ENCODE results near the gene SH2D1A. TPM values are rescaled to one million over a fixed set of nuclear protein-coding genes. Genes with fewer than 3 reads are reported as not detected.
"Not testable (repeated sequence)": the region's sequence is repeated elsewhere in the genome, so short reads cannot be mapped to it uniquely, and the experiment has no call there.

Gene SH2D1A
- not detected in 2 replicates for total RNA-seq
- 0.33 TPM for total RNA-seq (2013)
- polyA plus RNA-seq, result 0.04 and 0.25 TPM in 2 replicates
- polyA minus RNA-seq, result 0.51 and 0.78 TPM in 2 replicates

GRCh38 chrX:124346117-124346876, at the start of gene SH2D1A:
Gene SH2D1A (plus strand): TSS chrX:124346563. CDS start chrX:124346643, 80 bp downstream.
- no peaks in the 10 kb centered on the region for H3K9me3 Mint-ChIP-seq (ENCODE audit: insufficient read depth)
- Histone ChIP-seq H3K36me3 (replicated peaks in 1 of 2; ENCODE audit: control extremely low read depth in 1 of 2, control insufficient read depth in 1 of 2, extremely low read depth in 1 of 2, insufficient read depth in 2 of 2, low read length in 1 of 2) (no peaks in the 10 kb centered on the region), H3K27ac (ENCODE audit: low read length in 2 of 2) (no peak within 1 kb of the TSS), H3K9me3 (ENCODE audit: control extremely low read depth in 1 of 3, control insufficient read depth in 2 of 3, insufficient read depth in 1 of 3, low read length in 2 of 3) (no peaks in the 10 kb centered on the region), H3K4me3 (ENCODE audit: control extremely low read depth in 1 of 5, extremely low read depth in 1 of 5, insufficient read depth in 1 of 5, low read depth in 2 of 5, low read length in 4 of 5) (no peak within 1 kb of the TSS), H3K4me1 (ENCODE audit: control insufficient read depth in 2 of 2, insufficient read depth in 2 of 2, low read length in 2 of 2) (no peaks in the 10 kb centered on the region), H3K27me3 (replicated peaks in 1 of 4; ENCODE audit: control extremely low read depth in 1 of 4, control insufficient read depth in 3 of 4, insufficient read depth in 4 of 4, low read length in 3 of 4) (no peaks in the 10 kb centered on the region), H2AFZ (ENCODE audit: insufficient read depth, low read depth, low read length, poor library complexity, severe bottlenecking) (no peak within 1 kb of the TSS), H3K9ac (ENCODE audit: low read length) (no peak within 1 kb of the TSS), H4K20me1 (ENCODE audit: control insufficient read depth, insufficient read depth, low read length, poor library complexity, severe bottlenecking) (no peaks in the 10 kb centered on the region), H3K4me2 (replicated peaks; ENCODE audit: low read depth, low read length, poor library complexity, severe bottlenecking) (no peak within 1 kb of the TSS), H3K79me2 (ENCODE audit: control insufficient read depth, insufficient read depth, low read length) (no peaks in the 10 kb centered on the region)
- TF ChIP-seq, protein P1, sequence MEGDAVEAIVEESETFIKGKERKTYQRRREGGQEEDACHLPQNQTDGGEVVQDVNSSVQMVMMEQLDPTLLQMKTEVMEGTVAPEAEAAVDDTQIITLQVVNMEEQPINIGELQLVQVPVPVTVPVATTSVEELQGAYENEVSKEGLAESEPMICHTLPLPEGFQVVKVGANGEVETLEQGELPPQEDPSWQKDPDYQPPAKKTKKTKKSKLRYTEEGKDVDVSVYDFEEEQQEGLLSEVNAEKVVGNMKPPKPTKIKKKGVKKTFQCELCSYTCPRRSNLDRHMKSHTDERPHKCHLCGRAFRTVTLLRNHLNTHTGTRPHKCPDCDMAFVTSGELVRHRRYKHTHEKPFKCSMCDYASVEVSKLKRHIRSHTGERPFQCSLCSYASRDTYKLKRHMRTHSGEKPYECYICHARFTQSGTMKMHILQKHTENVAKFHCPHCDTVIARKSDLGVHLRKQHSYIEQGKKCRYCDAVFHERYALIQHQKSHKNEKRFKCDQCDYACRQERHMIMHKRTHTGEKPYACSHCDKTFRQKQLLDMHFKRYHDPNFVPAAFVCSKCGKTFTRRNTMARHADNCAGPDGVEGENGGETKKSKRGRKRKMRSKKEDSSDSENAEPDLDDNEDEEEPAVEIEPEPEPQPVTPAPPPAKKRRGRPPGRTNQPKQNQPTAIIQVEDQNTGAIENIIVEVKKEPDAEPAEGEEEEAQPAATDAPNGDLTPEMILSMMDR (IDR thresholded peaks at IDR 0.05), result no peak
- no peak for TF ChIP-seq EZH2 (IDR thresholded peaks at IDR 0.05; ENCODE audit: borderline replicate concordance, insufficient read depth, low read depth, low read length, poor library complexity, severe bottlenecking)
- no peak within 1 kb of the TSS for H3K27ac Mint-ChIP-seq
- no peak for DNase-seq
- no peak for ATAC-seq (ENCODE audit: low read depth)
- no peak within 1 kb of the TSS for H3K4me3 Mint-ChIP-seq
- intact Hi-C loops (cut with micrococcal nuclease), result no loop called here
- POLR2A ChIA-PET, result no interaction called here
- H3K27me3 Mint-ChIP-seq, result no peaks in the 10 kb centered on the region
- no peaks in the 10 kb centered on the region for H3K4me1 Mint-ChIP-seq
- CTCF ChIA-PET, result no interaction called here
- WGBS (ENCODE audit: insufficient coverage), result 45% methylated on average over 6 of the region's 19 CpGs

DNA sequence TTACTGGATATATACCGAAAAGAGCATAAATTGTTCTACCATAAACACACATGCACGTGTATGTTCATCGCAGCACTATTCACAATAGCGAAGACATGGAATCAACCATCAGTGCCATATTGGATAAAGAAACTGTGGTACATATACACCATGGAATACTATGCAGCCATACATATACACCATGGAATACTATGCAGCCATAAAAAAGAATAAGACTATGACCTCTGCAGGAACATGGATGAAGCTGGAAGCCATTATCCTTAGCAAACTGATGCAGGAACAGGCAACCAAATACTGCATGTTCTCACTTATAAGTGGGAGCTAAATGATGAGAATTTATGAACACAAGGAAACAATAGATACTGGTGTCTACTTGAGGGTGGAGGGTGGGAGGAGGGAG, 47.0 kb upstream of the SH2D1A start:
- H3K4me3 ChIP-seq (ENCODE audit: control extremely low read depth in 1 of 5, extremely low read depth in 1 of 5, insufficient read depth in 1 of 5, low read depth in 2 of 5, low read length in 4 of 5); H3K27me3 Mint-ChIP-seq; H3K4me3 Mint-ChIP-seq; H3K9ac ChIP-seq (ENCODE audit: low read length); POLR2A ChIA-PET; CTCF ChIA-PET; H4K20me1 ChIP-seq (ENCODE audit: control insufficient read depth, insufficient read depth, low read length, poor library complexity, severe bottlenecking); H3K9me3 Mint-ChIP-seq (ENCODE audit: insufficient read depth); ATAC-seq (ENCODE audit: low read depth); H3K9me3 ChIP-seq (ENCODE audit: control extremely low read depth in 1 of 3, control insufficient read depth in 2 of 3, insufficient read depth in 1 of 3, low read length in 2 of 3); H3K27ac Mint-ChIP-seq; H3K27me3 ChIP-seq (replicated peaks in 1 of 4; ENCODE audit: control extremely low read depth in 1 of 4, control insufficient read depth in 3 of 4, insufficient read depth in 4 of 4, low read length in 3 of 4); intact Hi-C loops (cut with micrococcal nuclease); H3K4me2 ChIP-seq (replicated peaks; ENCODE audit: low read depth, low read length, poor library complexity, severe bottlenecking); H3K4me1 ChIP-seq (ENCODE audit: control insufficient read depth in 2 of 2, insufficient read depth in 2 of 2, low read length in 2 of 2); H2AFZ ChIP-seq (ENCODE audit: insufficient read depth, low read depth, low read length, poor library complexity, severe bottlenecking); H3K4me1 Mint-ChIP-seq; H3K27ac ChIP-seq (ENCODE audit: low read length in 2 of 2); H3K79me2 ChIP-seq (ENCODE audit: control insufficient read depth, insufficient read depth, low read length); DNase-seq; H3K36me3 ChIP-seq (replicated peaks in 1 of 2; ENCODE audit: control extremely low read depth in 1 of 2, control insufficient read depth in 1 of 2, extremely low read depth in 1 of 2, insufficient read depth in 2 of 2, low read length in 1 of 2): not testable (repeated sequence)
- no CpG with 5 or more reads among the region's 4 CpGs for WGBS (ENCODE audit: insufficient coverage)
